Measurements from ENCODE around the gene SP1. TPM values are rescaled to one million over a fixed set of nuclear protein-coding genes. Genes with fewer than 3 reads are reported as not detected.

The SP1 gene
- total and polyA plus RNA-seq, 9 of the 15 experiments (the other 6 are each of a cell fraction or from before 2014, with no cell fraction given): 8.0 to 65.5 (median 41.6) TPM

- TF ChIP-seq AFF4 (CRISPR knock-in tag; IDR thresholded peaks at IDR 0.05) (peak; percentile 43; the same call in 1 of the 2 replicates), OTX1 (CRISPR knock-in tag; IDR thresholded peaks at IDR 0.05) (no peak), SFPQ (IDR thresholded peaks at IDR 0.05; ENCODE audit: low read depth, low read length) (no peak), BMI1 (IDR thresholded peaks at IDR 0.05; ENCODE audit: low read length) (no peak), DACH1 (IDR thresholded peaks at IDR 0.05; ENCODE audit: partially characterized antibody) (no peak), TSHZ1 (CRISPR knock-in tag; IDR thresholded peaks at IDR 0.05) (no peak), MBD1 (CRISPR knock-in tag; IDR thresholded peaks at IDR 0.05) (no peak), HNRNPL (IDR thresholded peaks at IDR 0.05; ENCODE audit: low read depth, low read length) (0 out of 2 replicates have a peak, but pooled peaks have one; percentile 19), RERE (CRISPR knock-in tag; IDR thresholded peaks at IDR 0.05; ENCODE audit: borderline replicate concordance) (no peak)
These were observed 74.1 kb downstream of the SP1 start (continued) for GRCh38 chr12:53453953-53454640.
